GM18526 (cell line): Measurements from ENCODE around the gene UTS2R.

ENCODE experiments used
- POLR2A ChIP-seq: IDR thresholded peaks from 3 replicates; pipeline ENCODE4 v1.6.1; 2011; ENCODE audit not compliant: insufficient read length; ENCODE audit errors: extremely low read depth

UTS2R gene

DNA sequence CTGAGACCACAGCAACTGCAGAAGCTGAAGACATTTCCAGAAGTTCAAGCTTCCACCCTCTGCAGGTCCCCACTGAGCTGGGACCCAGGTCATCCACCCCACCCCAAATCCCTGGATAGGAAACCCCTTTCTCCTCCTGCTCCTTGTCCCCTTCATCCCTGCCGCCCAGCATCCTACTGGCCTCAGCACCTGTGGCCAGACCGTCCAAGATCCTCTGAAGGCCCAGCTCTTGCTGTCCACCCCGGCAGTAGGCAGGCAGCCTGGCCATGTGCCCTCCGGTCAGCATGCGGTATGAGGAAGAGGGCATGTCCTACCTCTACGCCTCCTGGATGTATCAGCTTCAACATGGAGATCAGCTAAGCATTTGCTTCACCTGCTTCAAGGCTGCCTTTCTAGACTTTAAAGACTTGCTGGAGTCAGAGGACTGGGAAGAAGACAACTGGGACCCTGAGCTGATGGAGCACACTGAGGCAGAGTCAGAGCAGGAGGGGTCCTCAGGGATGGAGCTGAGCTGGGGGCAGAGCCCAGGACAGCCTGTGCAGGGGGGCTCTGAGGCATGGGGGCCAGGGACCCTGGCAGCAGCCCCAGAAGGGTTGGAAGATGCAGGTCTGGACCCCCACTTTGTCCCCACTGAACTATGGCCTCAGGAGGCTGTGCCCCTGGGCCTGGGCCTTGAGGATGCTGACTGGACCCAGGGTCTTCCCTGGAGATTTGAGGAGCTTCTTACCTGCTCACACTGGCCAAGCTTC is 9.5 kb upstream of the UTS2R start:
- TF ChIP-seq POLR2A: no peak

GRCh38 chr17:82365606-82366295 is 5.8 kb upstream of the UTS2R start:
- TF ChIP-seq POLR2A: no peak

DNA sequence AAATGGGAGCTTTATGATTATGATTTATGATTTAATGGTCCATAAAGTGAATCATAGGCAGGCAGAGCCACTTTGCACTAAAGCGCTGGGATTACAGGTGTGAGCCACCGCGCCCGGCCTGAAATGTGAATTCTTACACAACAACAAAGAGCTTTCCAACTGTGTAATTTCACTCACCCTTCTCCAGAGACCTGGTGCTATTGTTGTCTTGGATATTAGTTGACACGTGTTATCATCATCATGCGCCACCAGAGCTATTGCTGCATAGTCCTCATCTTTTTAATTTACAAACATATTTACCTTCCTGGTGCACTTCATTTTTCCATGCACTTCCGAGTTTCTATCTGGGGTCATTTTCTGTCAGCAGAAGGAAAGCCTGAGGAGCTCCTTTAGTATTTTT is 4.8 kb upstream of the UTS2R start:
- TF ChIP-seq POLR2A: no peak

DNA sequence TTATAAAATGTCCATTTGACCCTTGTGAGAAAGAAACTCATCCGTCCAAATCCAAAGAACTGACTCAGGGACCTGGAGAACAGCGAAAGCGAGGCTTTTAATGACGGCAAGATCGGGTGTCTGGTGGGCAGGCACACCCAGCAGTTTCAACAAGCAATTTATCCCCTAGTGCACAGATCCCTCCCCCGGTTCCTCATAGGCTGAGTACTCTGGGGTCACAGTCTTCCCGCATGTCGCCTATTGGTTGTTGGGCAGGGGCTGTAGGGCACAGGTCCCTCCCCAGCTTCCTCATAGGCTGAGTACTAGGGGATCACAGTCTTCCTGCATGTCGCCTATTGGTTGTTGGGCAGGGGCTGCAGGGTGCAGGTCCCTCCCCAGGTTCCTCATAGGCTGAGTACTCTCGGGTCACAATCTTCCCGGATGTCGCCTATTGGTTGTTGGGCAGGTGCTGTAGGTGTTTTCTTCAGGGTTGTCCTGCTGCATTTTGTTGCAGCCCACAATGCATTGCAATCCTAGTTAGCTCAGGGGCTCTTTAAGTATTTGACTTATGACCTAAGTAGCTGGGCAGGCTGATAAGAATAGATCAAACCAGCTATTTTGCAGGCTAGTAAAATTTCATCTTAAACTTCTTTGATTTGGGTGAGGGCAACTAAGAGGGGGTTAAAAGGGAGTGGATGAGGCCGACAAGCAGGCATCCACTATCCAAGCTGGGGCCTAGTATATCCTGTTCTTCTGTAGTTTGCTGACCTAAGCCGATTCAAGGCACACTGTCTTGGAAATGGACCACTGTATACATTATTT is 3.6 kb upstream of the UTS2R start:
- no peak for TF ChIP-seq POLR2A

DNA sequence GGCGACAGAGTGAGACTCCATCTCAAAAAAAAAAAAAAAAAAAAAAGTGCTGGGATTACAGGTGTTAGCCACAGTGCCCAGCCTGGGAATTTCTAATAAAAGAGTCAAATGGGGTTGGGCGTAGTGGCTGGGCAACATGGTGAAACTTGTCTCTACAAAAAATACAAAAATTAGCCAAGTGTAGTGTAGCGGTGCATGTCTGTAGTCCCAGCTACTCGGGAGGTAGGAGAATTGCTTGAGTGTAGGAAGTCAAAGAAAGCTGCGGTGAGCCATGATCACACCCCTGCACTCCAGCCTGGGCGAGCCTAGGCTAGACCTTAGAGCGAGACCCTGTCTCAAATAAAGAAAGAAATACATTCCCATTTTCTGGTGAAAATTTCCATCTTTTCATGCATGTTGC is 2.4 kb upstream of the UTS2R start:
- no peak for TF ChIP-seq POLR2A

DNA sequence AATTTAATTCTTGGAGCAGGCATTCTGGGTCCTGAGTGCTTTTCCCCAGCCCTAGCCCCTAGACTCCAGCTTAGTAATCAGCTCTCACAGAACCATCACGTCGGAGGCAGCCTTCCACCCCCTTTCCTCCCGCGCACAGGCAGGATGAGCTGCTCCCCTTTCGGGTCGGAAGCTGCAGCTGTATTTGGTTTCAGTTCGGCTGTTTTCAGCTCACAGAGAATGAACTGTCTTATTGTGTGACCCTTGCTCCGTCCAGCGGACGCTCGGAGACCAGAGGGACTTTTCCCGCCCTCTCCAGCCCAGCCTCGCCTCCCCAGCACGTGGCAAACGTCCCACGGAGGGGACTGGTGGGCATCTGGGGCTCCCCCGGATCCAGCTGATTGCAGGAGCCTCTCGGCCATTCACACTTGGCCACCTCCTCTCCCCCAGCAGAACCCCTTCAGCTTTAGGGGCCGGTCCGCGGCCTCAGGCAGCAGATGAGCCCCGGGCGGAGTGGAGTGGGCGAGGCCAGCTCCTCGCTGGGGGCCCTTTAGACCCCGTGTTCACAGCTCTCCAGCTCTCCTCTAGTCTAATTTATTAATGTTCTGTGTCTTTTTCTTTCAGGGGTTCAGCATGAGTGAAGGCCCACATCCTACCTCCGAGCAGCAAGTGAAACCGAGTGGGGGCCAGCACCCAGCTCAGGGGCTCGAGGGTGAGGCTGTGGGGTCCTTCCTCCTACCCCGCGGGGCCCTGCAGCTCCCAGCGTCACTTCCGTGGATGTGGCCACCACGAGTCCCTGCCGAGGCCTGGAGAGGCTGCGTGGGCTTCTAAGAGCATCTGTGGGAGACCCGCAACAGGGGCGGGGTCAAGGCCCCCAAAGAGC is 863 bp upstream of the UTS2R start:
- TF ChIP-seq POLR2A: no peak

DNA sequence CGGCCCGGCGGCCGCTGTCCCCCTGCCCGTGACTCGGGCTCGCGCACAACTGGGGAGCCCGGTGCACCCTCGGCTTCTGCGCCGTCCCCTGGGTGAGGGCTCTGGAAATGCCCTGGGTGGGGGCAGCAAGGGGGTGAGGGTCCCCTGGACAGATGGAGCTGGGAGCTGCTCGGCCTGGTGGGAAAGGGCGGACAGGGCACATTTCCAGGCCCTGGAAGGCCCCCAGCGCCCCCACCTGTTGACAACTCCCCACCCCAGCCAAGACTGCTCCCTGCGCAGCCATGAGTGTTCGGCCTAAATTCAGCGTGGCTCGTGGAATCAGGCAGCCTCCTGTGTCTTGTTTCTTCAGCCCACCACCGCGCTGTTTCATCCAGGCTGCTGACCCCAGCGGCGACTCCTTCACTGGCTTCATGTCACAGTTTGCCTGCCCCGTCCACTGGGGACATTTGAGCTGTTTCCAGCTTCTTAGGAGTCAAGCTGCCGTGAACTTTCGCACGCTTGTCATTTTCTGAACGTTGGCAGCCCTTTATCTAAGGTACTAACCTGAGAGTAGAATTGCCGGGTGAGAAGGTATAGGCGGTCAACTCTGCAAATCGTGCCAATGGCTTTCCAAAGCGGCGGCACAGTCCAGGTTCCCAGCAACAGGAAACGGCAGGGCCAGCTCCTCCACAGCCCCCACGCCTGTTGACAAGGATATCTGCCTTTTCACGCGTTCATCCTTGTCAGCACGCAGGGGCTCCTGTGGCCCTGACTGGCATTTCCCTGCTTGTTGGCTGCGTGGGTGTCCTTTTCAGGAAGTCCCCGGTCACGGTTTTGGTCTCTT is 895 bp downstream of the UTS2R start:
- no peak for TF ChIP-seq POLR2A

DNA sequence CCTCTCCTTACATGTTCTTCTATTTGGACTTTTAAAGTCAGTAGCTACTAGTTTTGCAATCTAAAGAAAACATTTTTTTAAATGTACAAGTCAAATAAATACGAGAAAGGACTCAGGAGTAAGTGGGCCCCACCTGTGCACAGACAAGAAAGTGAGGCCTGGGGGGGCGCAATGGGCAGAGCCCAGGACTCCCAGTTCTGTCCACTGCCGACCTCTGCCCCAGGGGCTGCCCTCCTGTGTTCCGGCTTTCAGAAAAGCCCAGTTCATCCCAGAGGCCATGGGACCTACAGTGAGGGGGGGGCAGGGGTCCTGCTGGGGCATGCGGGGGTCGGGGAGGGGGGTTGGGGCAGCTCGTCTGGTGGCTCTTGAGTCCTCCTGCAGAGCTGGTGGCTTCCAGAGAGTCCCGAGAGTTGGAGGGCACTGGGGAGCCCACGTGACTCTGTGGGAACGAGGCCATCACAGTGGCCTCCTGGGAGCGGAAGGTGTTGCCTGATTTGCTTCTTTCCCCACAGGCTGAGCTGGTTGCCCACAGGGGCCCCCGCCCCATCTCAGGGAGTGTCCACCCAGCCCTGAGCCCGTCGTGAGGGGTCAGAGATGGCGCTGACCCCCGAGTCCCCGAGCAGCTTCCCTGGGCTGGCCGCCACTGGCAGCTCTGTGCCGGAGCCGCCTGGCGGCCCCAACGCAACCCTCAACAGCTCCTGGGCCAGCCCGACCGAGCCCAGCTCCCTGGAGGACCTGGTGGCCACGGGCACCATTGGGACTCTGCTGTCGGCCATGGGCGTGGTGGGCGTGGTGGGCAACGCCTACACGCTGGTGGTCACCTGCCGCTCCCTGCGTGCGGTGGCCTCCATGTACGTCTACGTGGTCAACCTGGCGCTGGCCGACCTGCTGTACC is 2.4 kb downstream of the UTS2R start:
- no peak for TF ChIP-seq POLR2A

GRCh38 chr17:82374626-82375331 is 3.2 kb downstream of the UTS2R start:
- TF ChIP-seq POLR2A: no peak

DNA sequence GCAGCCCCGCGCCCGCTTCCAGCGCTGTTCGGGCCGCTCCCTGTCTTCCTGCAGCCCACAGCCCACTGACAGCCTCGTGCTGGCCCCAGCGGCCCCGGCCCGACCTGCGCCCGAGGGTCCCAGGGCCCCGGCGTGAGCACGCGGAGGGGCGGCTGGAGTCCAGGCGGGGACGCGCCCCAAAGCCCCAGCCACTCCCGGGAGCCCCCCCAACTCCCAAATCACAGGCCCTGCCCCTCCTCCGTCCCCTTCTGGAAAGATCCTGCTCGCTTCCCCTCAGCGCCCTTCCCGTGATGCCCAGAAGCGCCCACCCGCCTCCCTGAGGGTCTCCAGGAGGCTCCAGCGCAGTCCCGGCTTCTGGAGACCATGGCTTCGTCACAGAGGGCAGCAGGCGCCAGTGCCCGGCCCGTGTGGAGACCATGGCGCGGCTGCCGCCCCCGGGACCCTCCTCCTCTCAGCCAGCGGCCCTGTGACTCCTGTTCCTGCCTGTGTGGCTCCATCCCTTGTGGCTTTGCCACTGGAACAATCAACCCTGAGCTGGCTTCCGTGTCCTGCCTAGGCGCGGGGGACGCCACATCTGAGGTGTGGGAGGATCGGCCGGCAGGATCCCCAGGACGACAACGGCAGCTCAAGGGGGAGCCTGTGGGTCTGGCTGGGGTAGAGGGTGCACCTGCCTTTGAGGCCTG is 3.9 kb downstream of the UTS2R start:
- no peak for TF ChIP-seq POLR2A

DNA sequence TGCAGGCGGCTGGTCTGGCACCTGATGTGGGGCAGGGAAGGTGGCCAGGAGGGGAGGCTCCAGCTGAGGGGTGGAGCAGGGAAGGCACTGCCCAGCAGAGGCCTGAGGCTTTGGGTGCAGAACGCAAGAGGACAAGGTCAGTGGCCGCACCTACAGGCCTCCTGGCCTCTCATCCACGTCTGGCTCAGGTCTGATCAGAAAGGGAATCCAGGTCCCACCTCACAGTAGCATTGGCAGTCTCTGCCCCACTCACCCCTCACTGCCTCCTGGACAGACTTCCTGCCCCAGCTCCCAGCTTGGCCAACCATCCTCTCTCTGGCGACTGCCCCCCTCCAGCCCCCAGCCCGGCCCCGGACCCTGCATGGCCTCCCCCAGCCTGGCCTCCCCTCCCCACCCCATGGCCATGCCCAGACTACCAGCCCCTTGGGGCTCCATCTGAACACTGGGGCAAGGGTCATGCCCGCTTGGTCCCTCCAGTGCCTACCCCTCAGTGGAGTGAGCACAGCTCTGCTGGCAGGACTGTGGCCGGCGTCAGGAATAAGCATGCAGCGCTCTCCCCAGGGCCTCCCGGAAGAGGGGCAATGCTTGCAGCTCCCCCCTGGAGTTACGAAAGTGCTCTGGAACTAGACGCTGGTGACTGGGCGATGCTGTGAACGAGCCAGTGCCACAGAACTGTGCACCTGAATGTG is 4.6 kb downstream of the UTS2R start:
- TF ChIP-seq POLR2A: no peak
